ENCODE data around the gene TRIM16.
"Not testable (repeated sequence)": the region's sequence is repeated elsewhere in the genome, so short reads cannot be mapped to it uniquely, and the experiment has no call there.

Gene TRIM16

GRCh38 chr17:15683824-15684478 is at the start of gene TRIM16:
TRIM16 (minus strand) TSS chr17:15684311; CDS start chr17:15651609, 32,702 bp downstream.
- DNase-seq (ENCODE audit: low spot score) = peak; percentile 26

- not testable (repeated sequence) for DNase-seq (ENCODE audit: low spot score)
Observed at GRCh38 chr17:15733174-15733789, 49.2 kb upstream of the TRIM16 start.

- not testable (repeated sequence) for DNase-seq (ENCODE audit: low spot score)
Observed at GRCh38 chr17:15731900-15732299, 47.8 kb upstream of the TRIM16 start, which contains the start of gene TBC1D26. TBC1D26 (plus strand) TSS chr17:15732283; CDS start chr17:15735349, 3,066 bp downstream.

- not testable (repeated sequence) for DNase-seq (ENCODE audit: low spot score)
Observed at GRCh38 chr17:15730535-15730934, 46.4 kb upstream of the TRIM16 start.

GRCh38 chr17:15716601-15717563 is 32.8 kb upstream of the TRIM16 start:
- not testable (repeated sequence) for DNase-seq (ENCODE audit: low spot score)

- DNase-seq (ENCODE audit: low spot score) = not testable (repeated sequence)
Observed at GRCh38 chr17:15708879-15709278, 24.8 kb upstream of the TRIM16 start.

DNA sequence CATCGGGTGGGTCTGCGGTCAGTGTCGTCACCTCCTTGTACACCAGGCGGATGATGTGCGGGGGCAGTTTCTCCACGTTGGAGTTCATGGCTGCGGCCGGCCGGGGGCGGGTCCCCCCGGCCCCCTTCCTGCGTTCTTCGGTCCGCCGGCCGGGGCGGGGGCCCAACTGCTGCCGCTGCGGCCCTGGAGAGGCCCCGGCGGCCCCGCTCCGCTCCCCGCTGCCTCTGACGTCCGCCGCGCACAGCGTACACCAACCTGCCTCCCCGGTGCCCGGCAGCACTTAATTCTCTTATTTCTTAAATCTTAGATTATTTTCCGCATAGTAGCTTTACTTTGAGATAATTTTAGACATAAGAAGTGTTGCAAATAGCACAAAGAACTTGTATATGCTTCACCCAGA is 20.7 kb upstream of the TRIM16 start:
- DNase-seq (ENCODE audit: low spot score) = not testable (repeated sequence)

GRCh38 chr17:15704239-15704638 is 20.1 kb upstream of the TRIM16 start:
- not testable (repeated sequence) for DNase-seq (ENCODE audit: low spot score)

- DNase-seq (ENCODE audit: low spot score) = not testable (repeated sequence)
Observed at GRCh38 chr17:15699937-15700336, 15.8 kb upstream of the TRIM16 start.

- DNase-seq (ENCODE audit: low spot score) = peak; percentile 92
Observed at GRCh38 chr17:15699413-15699924, 15.4 kb upstream of the TRIM16 start, which contains the start of gene ZNF286A. ZNF286A (plus strand) TSS chr17:15699752; CDS start chr17:15700330, 578 bp downstream.

DNA sequence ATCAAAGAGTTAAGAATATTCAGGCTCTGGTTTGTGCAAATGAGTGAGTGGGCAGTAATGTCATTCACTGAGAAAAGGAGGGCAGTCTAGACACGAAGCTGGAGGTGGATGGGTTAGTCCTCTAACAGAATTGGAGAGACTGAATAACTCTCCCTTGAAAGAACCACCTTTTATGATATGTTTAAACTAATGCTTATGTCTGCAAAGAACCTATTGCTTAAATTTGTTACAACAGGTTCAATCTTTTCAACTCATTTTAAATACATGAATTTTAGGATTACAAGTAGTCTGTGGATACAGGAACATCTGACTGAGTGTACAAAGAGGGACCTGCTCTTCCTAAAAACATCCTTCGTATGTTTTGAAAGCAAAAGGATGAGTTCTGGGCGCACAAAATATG is 14.9 kb upstream of the TRIM16 start:
- DNase-seq (ENCODE audit: low spot score) = not testable (repeated sequence)

- not testable (repeated sequence) for DNase-seq (ENCODE audit: low spot score)
Observed at GRCh38 chr17:15687494-15687893, 3.4 kb upstream of the TRIM16 start.

- not testable (repeated sequence) for DNase-seq (ENCODE audit: low spot score)
Observed at GRCh38 chr17:15683135-15683534, 976 bp downstream of the TRIM16 start.

DNA sequence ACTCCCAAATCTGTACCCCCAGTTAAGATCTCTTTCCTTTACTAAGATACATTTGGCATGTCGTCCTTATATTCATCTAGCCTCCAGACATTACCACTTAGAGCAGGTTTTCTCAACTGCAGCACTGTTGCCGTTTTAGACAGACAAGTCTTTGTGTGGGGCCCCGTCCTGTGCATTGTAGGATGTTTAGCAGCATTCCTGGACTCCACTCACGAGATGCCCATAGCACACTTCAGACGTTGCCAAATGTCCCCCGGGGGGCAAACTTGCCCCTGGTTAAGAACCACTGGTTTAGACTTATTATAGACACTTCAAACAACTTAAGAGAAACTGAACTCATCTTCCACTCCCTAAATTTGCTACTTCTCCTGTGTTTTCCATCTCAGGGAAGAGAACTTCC is 8.1 kb downstream of the TRIM16 start:
- not testable (repeated sequence) for DNase-seq (ENCODE audit: low spot score)

DNA sequence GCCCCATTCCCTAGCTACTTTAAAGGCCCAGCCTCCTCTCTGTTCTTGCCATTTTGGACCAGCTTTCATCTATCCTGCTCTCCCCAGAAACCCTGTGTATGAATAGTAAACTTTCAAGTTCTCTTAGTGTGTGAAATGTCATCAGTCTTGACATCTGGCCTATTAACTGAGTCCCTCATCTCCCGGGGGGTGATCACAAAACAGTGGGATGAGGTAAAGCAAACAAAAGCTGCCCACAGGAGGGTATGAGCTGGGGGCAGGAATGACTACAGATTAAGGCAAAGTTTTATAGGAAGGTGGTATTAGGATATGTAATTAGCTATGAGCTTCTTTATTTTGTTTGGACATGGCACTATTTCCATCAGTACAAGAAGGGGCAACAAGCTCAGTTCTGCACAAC is 9.5 kb downstream of the TRIM16 start:
- not testable (repeated sequence) for DNase-seq (ENCODE audit: low spot score)

DNA sequence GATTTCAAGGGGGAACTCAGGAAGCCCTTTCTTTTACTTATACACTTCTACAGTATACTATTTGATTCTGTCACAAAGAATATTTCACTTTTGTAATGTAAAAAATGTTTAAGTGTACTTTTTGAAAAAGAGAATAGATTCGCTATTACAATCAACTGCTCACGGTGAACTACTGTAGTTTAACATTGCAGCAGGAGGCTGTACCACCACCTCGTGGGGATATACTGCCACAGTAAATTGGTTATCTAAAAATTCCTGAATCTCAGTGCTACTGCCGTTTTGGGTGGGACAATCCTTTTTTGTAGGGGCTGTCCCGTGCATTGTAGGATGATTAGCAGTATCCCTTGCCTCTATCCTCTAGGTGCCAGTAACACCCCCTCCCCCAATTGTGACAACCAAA is 14.6 kb downstream of the TRIM16 start:
- not testable (repeated sequence) for DNase-seq (ENCODE audit: low spot score)

DNA sequence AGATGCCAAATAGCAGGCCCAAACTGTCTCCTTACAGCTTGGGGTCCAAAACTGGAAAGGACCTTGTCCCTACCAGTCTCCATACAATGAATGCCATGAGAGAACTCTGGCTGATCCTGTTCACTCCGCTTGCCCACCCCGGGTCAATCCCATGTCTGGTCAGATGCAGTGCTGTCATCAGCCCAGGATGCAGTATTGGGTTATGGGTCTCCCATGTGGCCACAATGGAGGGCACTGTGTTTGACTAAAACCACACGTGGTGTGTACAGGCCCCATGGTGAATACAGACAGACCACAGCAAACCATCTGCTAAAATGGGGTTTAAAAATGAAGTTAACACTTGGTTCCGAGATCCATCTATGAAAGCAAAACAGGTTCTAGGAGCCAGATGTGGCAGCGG is 20.4 kb downstream of the TRIM16 start:
- no peak for DNase-seq (ENCODE audit: low spot score)

DNA sequence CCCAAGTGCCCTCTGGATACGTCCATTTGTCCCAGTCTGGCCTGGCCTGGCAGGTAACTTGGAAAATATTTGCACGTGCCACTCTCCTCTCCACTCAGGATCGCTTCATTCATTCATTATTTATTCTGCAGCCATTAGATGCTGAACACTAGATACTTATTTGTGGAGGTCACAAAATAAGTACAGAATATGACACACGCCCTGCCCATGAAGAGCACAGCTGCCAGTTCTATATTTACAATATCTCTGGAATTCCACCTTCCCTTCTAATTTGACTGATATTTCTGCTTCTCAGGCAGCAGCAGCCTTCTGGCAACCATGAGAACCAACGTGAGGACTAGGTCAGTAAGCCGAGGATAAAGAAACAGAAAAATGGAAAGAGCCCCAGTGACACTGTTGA is 20.9 kb downstream of the TRIM16 start:
- DNase-seq (ENCODE audit: low spot score) = no peak

- DNase-seq (ENCODE audit: low spot score) = no peak
Observed at GRCh38 chr17:15662681-15663080, 21.4 kb downstream of the TRIM16 start.

DNA sequence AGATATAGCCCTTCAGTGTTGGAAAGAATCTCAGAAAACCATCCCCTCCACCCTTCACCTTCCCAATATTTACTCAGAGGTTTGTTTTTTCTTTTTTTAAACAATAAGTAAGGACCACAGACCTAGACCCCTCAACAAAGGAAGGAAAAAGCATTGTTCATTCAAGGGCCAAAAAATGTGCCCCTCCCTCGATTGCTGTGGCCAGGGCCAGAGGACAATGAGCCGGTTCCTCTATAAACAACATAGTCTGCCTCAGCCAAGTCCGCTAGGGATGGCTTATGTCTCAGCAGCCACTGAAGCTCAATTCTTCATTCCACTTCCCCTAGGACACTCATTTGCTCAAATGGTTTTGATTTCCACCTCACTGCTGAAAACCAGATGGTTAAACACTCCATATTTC is 24.0 kb downstream of the TRIM16 start:
- no peak for DNase-seq (ENCODE audit: low spot score)

GRCh38 chr17:15659663-15660062 is 24.4 kb downstream of the TRIM16 start:
- DNase-seq (ENCODE audit: low spot score) = peak; percentile 49

- no peak for DNase-seq (ENCODE audit: low spot score)
Observed at GRCh38 chr17:15659236-15659635, 24.9 kb downstream of the TRIM16 start.

Measured in iPS-NIHi11 (cell line).